ENCODE measurements around the gene DBNL. TPM values are rescaled to one million over a fixed set of nuclear protein-coding genes. Genes with fewer than 3 reads are reported as not detected.

DBNL gene
- total RNA-seq, 1 donor from 2014 or later: 62.8 TPM

- H3K27me3 Mint-ChIP-seq: no peaks in the 10 kb centered on the region
- H3K4me3 Mint-ChIP-seq: no peak overlapping the region
- peaks cover 10% of the 10 kb centered on the region for H3K36me3 Mint-ChIP-seq
- H3K9me3 Mint-ChIP-seq: no peaks in the 10 kb centered on the region
- no peak for DNase-seq (ENCODE audit: extremely low spot score, unreplicated experiment)
- no peak for TF ChIP-seq CTCF (conservative IDR thresholded peaks at IDR 0.05)
- peaks cover 3% of the 10 kb centered on the region for H3K4me1 Mint-ChIP-seq (ENCODE audit: unreplicated experiment)
- H3K27ac Mint-ChIP-seq: no peak overlapping the region
Measured at GRCh38 chr7:44060948-44061644, 16.6 kb downstream of the DBNL start.

- Mint-ChIP-seq H3K27ac (no peak overlapping the region), H3K4me1 (ENCODE audit: unreplicated experiment) (peaks cover 3% of the 10 kb centered on the region), H3K9me3 (no peaks in the 10 kb centered on the region), H3K36me3 (peaks cover 8% of the 10 kb centered on the region), H3K27me3 (no peaks in the 10 kb centered on the region), H3K4me3 (no peak overlapping the region)
- no peak for TF ChIP-seq CTCF (conservative IDR thresholded peaks at IDR 0.05)
- DNase-seq (ENCODE audit: extremely low spot score, unreplicated experiment): no peak
Measured at GRCh38 chr7:44061645-44062179, 17.2 kb downstream of the DBNL start.

- H3K4me3 Mint-ChIP-seq: no peak overlapping the region
- H3K27ac Mint-ChIP-seq: no peak overlapping the region
- peaks cover 3% of the 10 kb centered on the region for H3K4me1 Mint-ChIP-seq (ENCODE audit: unreplicated experiment)
- no peak for TF ChIP-seq CTCF (conservative IDR thresholded peaks at IDR 0.05)
- no peak for DNase-seq (ENCODE audit: extremely low spot score, unreplicated experiment)
- peaks cover 8% of the 10 kb centered on the region for H3K36me3 Mint-ChIP-seq
- no peaks in the 10 kb centered on the region for H3K27me3 Mint-ChIP-seq
- no peaks in the 10 kb centered on the region for H3K9me3 Mint-ChIP-seq
Measured at GRCh38 chr7:44062180-44062902, 17.8 kb downstream of the DBNL start.

GRCh38 chr7:44062903-44063295 is 18.4 kb downstream of the DBNL start:
- peaks cover 3% of the 10 kb centered on the region for H3K4me1 Mint-ChIP-seq (ENCODE audit: unreplicated experiment)
- no peak for DNase-seq (ENCODE audit: extremely low spot score, unreplicated experiment)
- no peak overlapping the region for H3K27ac Mint-ChIP-seq
- H3K9me3 Mint-ChIP-seq: no peaks in the 10 kb centered on the region
- H3K4me3 Mint-ChIP-seq: no peak overlapping the region
- no peak for TF ChIP-seq CTCF (conservative IDR thresholded peaks at IDR 0.05)
- H3K36me3 Mint-ChIP-seq: peaks cover 4% of the 10 kb centered on the region
- H3K27me3 Mint-ChIP-seq: no peaks in the 10 kb centered on the region

GRCh38 chr7:44063547-44063893 is 19.0 kb downstream of the DBNL start:
- Mint-ChIP-seq H3K4me3 (no peak overlapping the region), H3K9me3 (no peaks in the 10 kb centered on the region), H3K36me3 (peaks cover 4% of the 10 kb centered on the region), H3K4me1 (ENCODE audit: unreplicated experiment) (peaks cover 3% of the 10 kb centered on the region), H3K27me3 (no peaks in the 10 kb centered on the region), H3K27ac (no peak overlapping the region)
- DNase-seq (ENCODE audit: extremely low spot score, unreplicated experiment): no peak
- TF ChIP-seq CTCF (conservative IDR thresholded peaks at IDR 0.05): no peak

All from type B pancreatic cell (in vitro differentiated cells).